Spleen (tissue), 7 donors: Measurements from ENCODE around the gene HOXD11.

Experiments
- POLR2A ChIP-seq, 3 donors: fragments of 450-650 bp; IDR thresholded peaks; one replicate each; pipeline ENCODE4 v1.5.1; 2017; ENCODE audit warnings: antibody characterized with exemption in 3 of 3, mild to moderate bottlenecking in 1 of 3
- POLR2AphosphoS5 ChIP-seq, 3 donors: sonication (generic); formaldehyde crosslinking; IDR thresholded peaks; one replicate each; pipeline ENCODE4 v1.5.1; 2017; ENCODE audit warnings: antibody characterized with exemption in 3 of 3
- TF ChIP-seq, protein P1 (sequence below), 11 experiments: fragments of 200-600 bp in 7 of 11; fragments of 450-650 bp in 4 of 11; sonication (generic) in 4 of 11; IDR thresholded peaks in 8 of 11; conservative IDR thresholded peaks in 3 of 11; 1 replicate in 7 of 11; 2 replicates in 4 of 11; pipeline versions ENCODE4 v1.4.0 to v1.8.0; 2016 to 2021; ENCODE audit warnings: antibody characterized with exemption in 11 of 11, inconsistent platforms in 4 of 11, mild to moderate bottlenecking in 1 of 11
- donor health status: DM: no; HTN: no; CAD: no; lungs with moderate emphysema.
- donor health status: DM: no; HTN: no; CAD: no.
- donor health status: DM: no; HTN: no; CAD: no.

GRCh38 chr2:176080540-176081375, 26.3 kb upstream of the HOXD11 start:
- TF ChIP-seq, protein P1, sequence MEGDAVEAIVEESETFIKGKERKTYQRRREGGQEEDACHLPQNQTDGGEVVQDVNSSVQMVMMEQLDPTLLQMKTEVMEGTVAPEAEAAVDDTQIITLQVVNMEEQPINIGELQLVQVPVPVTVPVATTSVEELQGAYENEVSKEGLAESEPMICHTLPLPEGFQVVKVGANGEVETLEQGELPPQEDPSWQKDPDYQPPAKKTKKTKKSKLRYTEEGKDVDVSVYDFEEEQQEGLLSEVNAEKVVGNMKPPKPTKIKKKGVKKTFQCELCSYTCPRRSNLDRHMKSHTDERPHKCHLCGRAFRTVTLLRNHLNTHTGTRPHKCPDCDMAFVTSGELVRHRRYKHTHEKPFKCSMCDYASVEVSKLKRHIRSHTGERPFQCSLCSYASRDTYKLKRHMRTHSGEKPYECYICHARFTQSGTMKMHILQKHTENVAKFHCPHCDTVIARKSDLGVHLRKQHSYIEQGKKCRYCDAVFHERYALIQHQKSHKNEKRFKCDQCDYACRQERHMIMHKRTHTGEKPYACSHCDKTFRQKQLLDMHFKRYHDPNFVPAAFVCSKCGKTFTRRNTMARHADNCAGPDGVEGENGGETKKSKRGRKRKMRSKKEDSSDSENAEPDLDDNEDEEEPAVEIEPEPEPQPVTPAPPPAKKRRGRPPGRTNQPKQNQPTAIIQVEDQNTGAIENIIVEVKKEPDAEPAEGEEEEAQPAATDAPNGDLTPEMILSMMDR (IDR thresholded peaks at IDR 0.05 in 8 of 11, conservative IDR thresholded peaks at IDR 0.05 in 3 of 11), result no peak
- TF ChIP-seq POLR2A (IDR thresholded peaks at IDR 0.05) (no peak), POLR2AphosphoS5 (IDR thresholded peaks at IDR 0.05) (no peak)
